ENCODE data around the gene LMF2.
A peak's percentile ranks its signal among the peaks of the same experiment; 100 is the strongest.

Gene LMF2

GRCh38 chr22:50481045-50481439 lies 26.5 kb downstream of the LMF2 start:
- DNase-seq: no peak

- DNase-seq: no peak
These were observed 27.8 kb downstream of the LMF2 start for GRCh38 chr22:50479721-50480120.

GRCh38 chr22:50477923-50478322 lies 29.6 kb downstream of the LMF2 start:
- no peak for DNase-seq

GRCh38 chr22:50476868-50477267 lies 30.6 kb downstream of the LMF2 start:
- no peak for DNase-seq

- DNase-seq: no peak
These were observed 31.9 kb downstream of the LMF2 start for GRCh38 chr22:50475652-50476002.

- peak; percentile 57 for DNase-seq
These were observed 32.5 kb downstream of the LMF2 start, which contains the start of gene SBF1 for GRCh38 chr22:50474710-50475651. Gene SBF1 (minus strand): TSS chr22:50475035. CDS start chr22:50474840, 195 bp downstream.

GRCh38 chr22:50473855-50474671 lies 33.4 kb downstream of the LMF2 start:
- no peak for DNase-seq

GRCh38 chr22:50473088-50473487 lies 34.4 kb downstream of the LMF2 start:
- no peak for DNase-seq

GRCh38 chr22:50471962-50472361 lies 35.5 kb downstream of the LMF2 start:
- no peak for DNase-seq

- DNase-seq: no peak
These were observed 36.2 kb downstream of the LMF2 start for GRCh38 chr22:50471197-50471847.

- DNase-seq: no peak
These were observed 37.0 kb downstream of the LMF2 start for GRCh38 chr22:50470491-50470890.

GRCh38 chr22:50469377-50470305 lies 37.9 kb downstream of the LMF2 start:
- no peak for DNase-seq

- no peak for DNase-seq
These were observed 38.9 kb downstream of the LMF2 start for GRCh38 chr22:50468626-50469025.

- DNase-seq: no peak
These were observed 39.6 kb downstream of the LMF2 start for GRCh38 chr22:50467773-50468440.

GRCh38 chr22:50467341-50467740 lies 40.2 kb downstream of the LMF2 start:
- no peak for DNase-seq

- no peak for DNase-seq
These were observed 42.2 kb downstream of the LMF2 start for GRCh38 chr22:50465066-50465930.

GRCh38 chr22:50464451-50464850 lies 43.1 kb downstream of the LMF2 start:
- DNase-seq: no peak

GRCh38 chr22:50463188-50463900 lies 44.2 kb downstream of the LMF2 start:
- DNase-seq: no peak

GRCh38 chr22:50461979-50462540 lies 45.4 kb downstream of the LMF2 start:
- DNase-seq: no peak

- DNase-seq: no peak
These were observed 46.0 kb downstream of the LMF2 start for GRCh38 chr22:50461536-50461935.
